Spleen (tissue), 11 donors: Measurements from ENCODE around the gene GRK4. TPM values are rescaled to one million over a fixed set of nuclear protein-coding genes. Genes with fewer than 3 reads are reported as not detected.

Source experiments
- polyA plus RNA-seq, 3 donors: library from polyadenylated mRNA; stranded (reverse); fragments of 200-250 nt; gene quantifications; one replicate each; pipeline ENCODE4 v1.2.1, GENCODE V29; 2013
- small RNA-seq, 4 donors: library from RNA; depleted of rRNA; stranded (forward); fragments of <200 nt; gene quantifications; one replicate each; pipeline ENCODE3, GENCODE V24; 2016
- total RNA-seq, 7 donors: library from RNA; depleted of rRNA in 3 of 7; stranded (reverse); fragments of >200 nt in 3 of 7; fragmentation: NEBNext Ultra II Directional in 4 of 7; extraction: Animal tissue kit (Norgen Biotek cat#: 25700) in 4 of 7; gene quantifications; one replicate each; pipeline versions ENCODE4 v1.1.0 to v1.2.1, GENCODE V29; 2016 to 2021
- donor health status: healthy with polysubstance abuse.
- donor health status: DM: no; HTN: no; CAD: no; lungs with moderate emphysema.
- donor health status: DM: no; HTN: no; CAD: no.
- donor health status: Bipolar disorder and iron deficiency.
- donor health status: healthy.
- donor health status: DM: no; HTN: no; CAD: no.
- donor health status: DM: yes; HTN: yes; CAD: no.

GRK4 gene
- total and polyA plus RNA-seq, 10 donors = 1.0 to 4.3 (median 2.2) TPM

Small RNA genes lying within 50 kb of the gene (small RNA-seq; reads per million reads assigned to genes)
- gene RF02134 = 0 reads per million in 4 donors
- gene RF02135 = 0 reads per million in 4 donors
- gene RNU6-204P = 0 reads per million in 4 donors

Other genes with a start within 250 kb of the GRK4 start
- 10 to 100 TPM; 35.1 to 52.5 (median 50.4) TPM for gene TNIP2, start 207.2 kb upstream of the GRK4 start, total RNA-seq
- 10 to 100 TPM; 32.7 to 53.5 (median 33.2) TPM for gene TNIP2, start 207.2 kb upstream of the GRK4 start, polyA plus RNA-seq
- gene SH3BP2, start 170.5 kb upstream of the GRK4 start, total RNA-seq = 100 to 1,000 TPM; 150 to 295 (median 265) TPM
- 100 to 1,000 TPM in 1 of 3 donors, 10 to 100 TPM in 2; 42.0 to 138 (median 43.5) TPM for gene SH3BP2, start 170.5 kb upstream of the GRK4 start, polyA plus RNA-seq
- 100 to 1,000 TPM; 260 to 348 (median 295) TPM for gene ADD1, start 119.7 kb upstream of the GRK4 start, total RNA-seq
- 100 to 1,000 TPM; 175 to 224 (median 194) TPM for gene ADD1, start 119.7 kb upstream of the GRK4 start, polyA plus RNA-seq
- 10 to 100 TPM; 21.1 to 30.5 (median 25.0) TPM for gene NOP14, start 165 bp upstream of the GRK4 start, total RNA-seq
- gene NOP14, start 165 bp upstream of the GRK4 start, polyA plus RNA-seq = 10 to 100 TPM; 10.2 to 20.3 (median 12.2) TPM
- gene HTT-AS, start 111.0 kb downstream of the GRK4 start, total RNA-seq = not detected
- gene HTT-AS, start 111.0 kb downstream of the GRK4 start, polyA plus RNA-seq = not detected
- gene HTT, start 111.1 kb downstream of the GRK4 start, total RNA-seq = 100 to 1,000 TPM in 2 of 7 donors, 10 to 100 TPM in 5; 58.6 to 124 (median 92.2) TPM
- gene HTT, start 111.1 kb downstream of the GRK4 start, polyA plus RNA-seq = 10 to 100 TPM in 2 of 3 donors, 1 to 10 TPM in 1; 10.0 to 24.4 (median 14.7) TPM